HepG2 (cell line): Measurements from ENCODE around the gene CXCL17. TPM values are rescaled to one million over a fixed set of nuclear protein-coding genes. Genes with fewer than 3 reads are reported as not detected.

ENCODE experiments used
- ARNTL ChIP-seq: sonication (generic); formaldehyde crosslinking; IDR thresholded peaks from 2 replicates; pipeline ENCODE4 v1.4.0; 2020; ENCODE audit warnings: mild to moderate bottlenecking, missing genetic modification reagents
- ATF1 ChIP-seq: IDR thresholded peaks from 2 replicates; pipeline ENCODE4 v1.6.1; 2016; ENCODE audit warnings: mild to moderate bottlenecking, control low read depth
- BHLHE40 ChIP-seq: IDR thresholded peaks from 2 replicates; pipeline ENCODE4 v1.6.1; 2011; ENCODE audit warnings: low read length, improper control_type of control experiment
- CEBPG ChIP-seq: IDR thresholded peaks from 2 replicates; pipeline ENCODE4 v1.6.1; 2016
- CREM ChIP-seq, 2 experiments: sonication (generic) in 1 of 2; formaldehyde crosslinking in 1 of 2; IDR thresholded peaks; 2 replicates each; pipeline versions ENCODE4 v1.4.0 to v1.6.1; 2016 to 2020; ENCODE audit warnings: antibody characterized with exemption in 1 of 2, mild to moderate bottlenecking in 1 of 2, missing genetic modification reagents in 1 of 2
- FOSL2 ChIP-seq: sonication (generic); formaldehyde crosslinking; IDR thresholded peaks from 2 replicates; pipeline ENCODE4 v1.4.0; 2020; ENCODE audit warnings: missing genetic modification reagents
- FOXJ3 ChIP-seq: sonication (generic); formaldehyde crosslinking; IDR thresholded peaks from 2 replicates; pipeline ENCODE4 v1.4.0; 2020; ENCODE audit warnings: missing genetic modification reagents, mild to moderate bottlenecking, borderline replicate concordance
- GATAD1 ChIP-seq: IDR thresholded peaks from 2 replicates; pipeline ENCODE4 v1.6.1; 2016; ENCODE audit warnings: missing genetic modification reagents, missing compliant biosample characterization
- HOXD1 ChIP-seq: sonication (generic); formaldehyde crosslinking; IDR thresholded peaks from 2 replicates; pipeline ENCODE4 v1.5.0; 2020; ENCODE audit warnings: missing genetic modification reagents
- JDP2 ChIP-seq: sonication (generic); formaldehyde crosslinking; IDR thresholded peaks from 2 replicates; pipeline ENCODE4 v1.8.1; 2022; ENCODE audit warnings: missing genetic modification reagents, borderline replicate concordance
- KDM6A ChIP-seq: IDR thresholded peaks from 2 replicates; pipeline ENCODE4 v1.6.1; 2016; ENCODE audit warnings: low read depth
- LRRFIP1 ChIP-seq: sonication (generic); formaldehyde crosslinking; conservative IDR thresholded peaks from 2 replicates; pipeline ENCODE4 v1.4.0; 2020; ENCODE audit warnings: missing genetic modification reagents
- MED1 ChIP-seq: sonication (generic); formaldehyde crosslinking; IDR thresholded peaks from 2 replicates; pipeline ENCODE4 v1.4.0; 2020; ENCODE audit warnings: missing genetic modification reagents
- NPAS2 ChIP-seq: sonication (generic); formaldehyde crosslinking; IDR thresholded peaks from 2 replicates; pipeline ENCODE4 v1.8.0; 2022; ENCODE audit warnings: mild to moderate bottlenecking, missing genetic modification reagents, borderline replicate concordance
- SIX1 ChIP-seq: sonication (generic); formaldehyde crosslinking; IDR thresholded peaks from 2 replicates; pipeline ENCODE4 v1.4.0; 2020; ENCODE audit warnings: missing genetic modification reagents, borderline replicate concordance
- SNAI1 ChIP-seq: sonication (generic); formaldehyde crosslinking; IDR thresholded peaks from 2 replicates; pipeline ENCODE4 v1.5.0; 2020; ENCODE audit warnings: mild to moderate bottlenecking, missing genetic modification reagents, borderline replicate concordance
- SNRNP70 ChIP-seq: fragments of 200-400 bp; formaldehyde crosslinking; IDR thresholded peaks from 2 replicates; pipeline ENCODE4 v1.6.1; 2017; ENCODE audit warnings: mild to moderate bottlenecking, low read depth, low read length, moderate library complexity
- TCF7 ChIP-seq: sonication (generic); IDR thresholded peaks from 2 replicates; pipeline ENCODE4 v1.6.1; 2016; ENCODE audit warnings: antibody characterized with exemption, low read depth
- TEF ChIP-seq: sonication (generic); formaldehyde crosslinking; IDR thresholded peaks from 2 replicates; pipeline ENCODE4 v1.5.0; 2020; ENCODE audit warnings: missing genetic modification reagents
- ZBTB46 ChIP-seq: sonication (generic); formaldehyde crosslinking; IDR thresholded peaks from 2 replicates; pipeline ENCODE4 v1.4.0; 2020; ENCODE audit warnings: mild to moderate bottlenecking, missing genetic modification reagents, borderline replicate concordance
- ZNF124 ChIP-seq: sonication (generic); formaldehyde crosslinking; IDR thresholded peaks from 2 replicates; pipeline ENCODE4 v1.4.0; 2020; ENCODE audit warnings: missing genetic modification reagents
- ZNF296 ChIP-seq: sonication (generic); formaldehyde crosslinking; conservative IDR thresholded peaks from 2 replicates; pipeline ENCODE4 v1.5.0; 2020; ENCODE audit warnings: mild to moderate bottlenecking, missing genetic modification reagents
- ZNF414 ChIP-seq: sonication (generic); formaldehyde crosslinking; IDR thresholded peaks from 2 replicates; pipeline ENCODE4 v1.5.0; 2020; ENCODE audit warnings: missing genetic modification reagents
- ZNF614 ChIP-seq: IDR thresholded peaks from 2 replicates; pipeline ENCODE4 v1.6.1; 2018; ENCODE audit warnings: missing biosample characterization, missing genetic modification reagents, inconsistent platforms, borderline replicate concordance
- ZNF839 ChIP-seq: sonication (generic); formaldehyde crosslinking; IDR thresholded peaks from 2 replicates; pipeline ENCODE4 v1.4.0; 2020; ENCODE audit warnings: missing genetic modification reagents, mild to moderate bottlenecking, borderline replicate concordance
- ZSCAN9 ChIP-seq: IDR thresholded peaks from 2 replicates; pipeline ENCODE4 v1.6.1; 2016; ENCODE audit warnings: borderline replicate concordance
- polyA plus RNA-seq, 8 experiments: library from polyadenylated mRNA; depleted of rRNA in 3 of 8; stranded (reverse) in 7 of 8; unstranded in 1 of 8; fragments of >200 nt; fragmentation: Illumina TruSeq in 4 of 8; extraction: Trizol in 4 of 8; gene quantifications; 2 replicates each; pipeline versions ENCODE4 v1.2.1 to v1.2.3, GENCODE V29; 2011 to 2016; ENCODE audit warnings: low read depth in 4 of 8, missing spikeins in 1 of 8, mixed read lengths in 1 of 8; ENCODE audit not compliant: insufficient read depth in 1 of 8
- total RNA-seq, 5 experiments: library from RNA; depleted of rRNA; stranded (reverse); fragments of >200 nt; fragmentation: Illumina TruSeq; extraction: Trizol; gene quantifications; 2 replicates each; pipeline ENCODE4 v1.2.3, GENCODE V29; 2016; ENCODE audit warnings: low read depth in 1 of 5

The CXCL17 gene
- total and polyA plus RNA-seq, 2 of the 13 experiments (the other 11 are each of a cell fraction or from before 2014, with no cell fraction given) = 0.12 TPM; not detected in 1

- TF ChIP-seq ZNF124 (CRISPR knock-in tag) (peak; percentile 13; the same call in 1 of the 2 replicates), MED1 (CRISPR knock-in tag) (peak; percentile 60), FOXJ3 (CRISPR knock-in tag) (peak; percentile 78; the same call in 1 of the 2 replicates), ARNTL (CRISPR knock-in tag) (0 out of 2 replicates have a peak, but pooled peaks have one; percentile 50), ZNF414 (CRISPR knock-in tag) (no peak), BHLHE40 (peak; percentile 42; the same call in 1 of the 2 replicates), NPAS2 (CRISPR knock-in tag) (no peak), TEF (CRISPR knock-in tag) (no peak), GATAD1 (CRISPR knock-in tag) (0 out of 2 replicates have a peak, but pooled peaks have one; percentile 10), FOSL2 (CRISPR knock-in tag) (no peak; the same call in 1 of the 2 replicates), ZNF614 (CRISPR knock-in tag) (peak; percentile 19; the same call in 1 of the 2 replicates), LRRFIP1 (CRISPR knock-in tag) (no peak), ATF1 (peak; percentile 58; the same call in 1 of the 2 replicates), ZBTB46 (CRISPR knock-in tag) (no peak), CREM (IDR thresholded peaks at IDR 0.05) (peak; percentile 82), CREM (CRISPR knock-in tag; IDR thresholded peaks at IDR 0.05) (no peak), CEBPG (peak; percentile 74), SNRNP70 (no peak), SNAI1 (CRISPR knock-in tag) (no peak), KDM6A (CRISPR knock-in tag) (peak; percentile 13; the same call in 1 of the 2 replicates), SIX1 (CRISPR knock-in tag) (peak; percentile 94; the same call in 1 of the 2 replicates), ZNF296 (no peak), ZNF839 (CRISPR knock-in tag) (no peak), TCF7 (peak; percentile 70), HOXD1 (CRISPR knock-in tag) (no peak), ZSCAN9 (CRISPR knock-in tag) (peak; percentile 30; the same call in 1 of the 2 replicates), JDP2 (no peak)
Measured at GRCh38 chr19:42488783-42489521, 46.2 kb upstream of the CXCL17 start (continued).
